Measurements from ENCODE around the gene SBSN. TPM values are rescaled to one million over a fixed set of nuclear protein-coding genes. Genes with fewer than 3 reads are reported as not detected.

Gene SBSN
- total and polyA plus RNA-seq, 9 of the 15 experiments (the other 6 are each of a cell fraction or from before 2014, with no cell fraction given) = 0.05 TPM; not detected in 8

- TF ChIP-seq THAP7 (CRISPR knock-in tag; IDR thresholded peaks at IDR 0.05) = no peak
- TF ChIP-seq JUN (IDR thresholded peaks at IDR 0.05; ENCODE audit: borderline replicate concordance, low read depth, low read length) = no peak
- no peak for TF ChIP-seq JUN (CRISPR knock-in tag; IDR thresholded peaks at IDR 0.05; ENCODE audit: borderline replicate concordance)
- TF ChIP-seq DEAF1 (CRISPR knock-in tag; IDR thresholded peaks at IDR 0.05) = no peak
- no peak for TF ChIP-seq ELF1 (tag; IDR thresholded peaks at IDR 0.05)
- no peak for TF ChIP-seq ZNF143 (CRISPR knock-in tag; IDR thresholded peaks at IDR 0.05)
- no peak for TF ChIP-seq HBP1 (CRISPR knock-in tag; IDR thresholded peaks at IDR 0.05)
- no peak for TF ChIP-seq PCBP2 (IDR thresholded peaks at IDR 0.05; ENCODE audit: low read depth, low read length, poor library complexity, severe bottlenecking)
- TF ChIP-seq ZNF740 (CRISPR knock-in tag; IDR thresholded peaks at IDR 0.05) = peak; percentile 26; the same call in 1 of the 2 replicates
- no peak for TF ChIP-seq ZNF740 (tag; IDR thresholded peaks at IDR 0.05)
- no peak for TF ChIP-seq MED1 (CRISPR knock-in tag; IDR thresholded peaks at IDR 0.05; ENCODE audit: borderline replicate concordance)
- TF ChIP-seq HNRNPUL1 (IDR thresholded peaks at IDR 0.05; ENCODE audit: low read length) = no peak
- TF ChIP-seq E2F5 (CRISPR knock-in tag; IDR thresholded peaks at IDR 0.05) = no peak
- TF ChIP-seq CCNT2 (IDR thresholded peaks at IDR 0.05; ENCODE audit: borderline replicate concordance, extremely low read depth, insufficient read length, low read depth, low read length) = no peak
- no peak for TF ChIP-seq MITF (IDR thresholded peaks at IDR 0.05)
- TF ChIP-seq USF2 (CRISPR knock-in tag; IDR thresholded peaks at IDR 0.05) = no peak
- no peak for TF ChIP-seq HOXB6 (CRISPR knock-in tag; IDR thresholded peaks at IDR 0.05; ENCODE audit: borderline replicate concordance)
Observed at GRCh38 chr19:35557539-35558399, 29.7 kb upstream of the SBSN start (continued).

Measured in K562 (cell line).